DOHH2 (cell line): ENCODE results near the gene RGS8.

ENCODE experiments used
- H3F3A ChIP-seq: fragments of 200-600 bp; sonication (generic), shearing (Covaris generic); 2 replicates; pipeline ENCODE4 v1.6.0; 2016; ENCODE audit warnings: antibody characterized with exemption, mild to moderate bottlenecking; ENCODE audit not compliant: control insufficient read depth, insufficient read depth
- H3K27ac ChIP-seq: fragments of 200-600 bp; sonication (generic); 2 replicates; pipeline ENCODE4 v1.5.1; 2014; ENCODE audit warnings: low read depth, mild to moderate bottlenecking, low read length, moderate library complexity
- H3K27me3 ChIP-seq: fragments of 200-600 bp; sonication (generic); 2 replicates; pipeline ENCODE4 v1.6.1; 2014; ENCODE audit warnings: mild to moderate bottlenecking, low read length, mixed read lengths; ENCODE audit not compliant: control insufficient read depth
- H3K36me3 ChIP-seq: fragments of 200-600 bp; sonication (generic); 2 replicates; pipeline ENCODE4 v1.6.1; 2014; ENCODE audit warnings: mild to moderate bottlenecking, low read length, moderate library complexity, mixed read lengths; ENCODE audit not compliant: control insufficient read depth
- H3K4me1 ChIP-seq: fragments of 200-600 bp; sonication (generic); 2 replicates; pipeline ENCODE4 v1.6.1; 2014; ENCODE audit warnings: mild to moderate bottlenecking, low read length, mixed read lengths; ENCODE audit not compliant: control insufficient read depth
- H3K4me2 ChIP-seq: fragments of 200-600 bp; sonication (generic); 2 replicates; pipeline ENCODE4 v1.6.0; 2014; ENCODE audit warnings: mild to moderate bottlenecking, low read length, moderate library complexity
- H3K4me3 ChIP-seq: fragments of 200-600 bp; sonication (generic); 2 replicates; pipeline ENCODE4 v1.5.1; 2014; ENCODE audit warnings: mild to moderate bottlenecking, low read length, mixed read lengths
- H3K79me2 ChIP-seq: fragments of 200-600 bp; sonication (generic); 2 replicates; pipeline ENCODE4 v1.6.1; 2014; ENCODE audit warnings: mild to moderate bottlenecking, low read length, mixed read lengths; ENCODE audit not compliant: control insufficient read depth
- H3K9me2 ChIP-seq: fragments of 200-600 bp; sonication (generic); replicated peaks from 2 replicates; pipeline ENCODE4 v1.6.1; 2014; ENCODE audit warnings: mild to moderate bottlenecking, low read length, mixed read lengths; ENCODE audit not compliant: control insufficient read depth
- H3K9me3 ChIP-seq: fragments of 200-600 bp; sonication (generic); 2 replicates; pipeline ENCODE4 v1.6.1; 2014; ENCODE audit warnings: antibody characterized with exemption, low read length, mixed read lengths; ENCODE audit not compliant: control insufficient read depth, insufficient read depth
- H4K20me1 ChIP-seq: fragments of 200-600 bp; sonication (generic); 2 replicates; pipeline ENCODE4 v1.6.0; 2014; ENCODE audit warnings: low read depth, mild to moderate bottlenecking, antibody characterized with exemption, low read length, moderate library complexity; ENCODE audit not compliant: control insufficient read depth, insufficient read depth
- CTCF ChIP-seq: fragments of 200-600 bp; sonication (generic); IDR thresholded peaks from one replicate; pipeline ENCODE4 v1.5.1; 2014; ENCODE audit warnings: antibody characterized with exemption, mild to moderate bottlenecking, low read depth, low read length; ENCODE audit not compliant: poor library complexity, severe bottlenecking
- EZH2phosphoT487 ChIP-seq: fragments of 200-600 bp; sonication (generic); IDR thresholded peaks from 2 replicates; pipeline ENCODE4 v1.6.1; 2017; ENCODE audit warnings: borderline replicate concordance, mild to moderate bottlenecking, antibody characterized with exemption, low read length, moderate library complexity, mixed read lengths

Gene RGS8

DNA sequence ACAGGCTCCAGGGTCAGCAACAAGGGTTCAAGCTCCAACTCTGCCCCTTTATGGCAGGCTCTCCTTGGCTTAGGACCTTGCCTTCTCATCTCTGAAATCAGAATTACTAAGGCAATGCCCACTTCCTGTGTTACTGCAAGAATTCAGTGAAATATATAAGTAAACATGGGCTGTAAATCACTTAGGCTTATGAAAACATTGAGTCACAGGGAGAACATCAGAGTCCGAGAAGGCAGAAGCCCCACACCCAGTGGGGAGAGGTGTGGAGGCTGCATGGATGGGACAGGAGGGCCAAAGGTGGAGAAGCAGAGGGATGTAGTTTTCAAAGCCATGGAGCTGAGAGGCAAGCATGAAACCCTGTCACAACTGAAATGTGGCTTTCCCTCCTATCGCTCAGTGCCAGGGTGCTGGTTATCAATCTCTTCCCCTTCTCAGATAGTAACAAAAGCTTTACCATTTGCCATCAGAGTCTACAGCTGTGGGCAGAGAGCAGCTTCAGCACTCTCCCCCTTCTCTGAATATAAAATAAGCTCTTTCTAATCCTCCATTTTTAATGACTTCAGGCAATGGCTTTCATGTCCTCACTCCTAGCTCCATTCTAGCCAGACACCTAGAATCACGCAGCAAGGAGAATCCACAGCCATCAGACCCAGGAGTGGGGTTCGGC, 3.4 kb downstream of the RGS8 start:
- H3K4me3 ChIP-seq = no peak overlapping the region
- H3K9me2 ChIP-seq = no peaks in the 10 kb centered on the region
- no peaks in the 10 kb centered on the region for H3K27me3 ChIP-seq
- H3F3A ChIP-seq = peaks cover 21% of the 10 kb centered on the region
- no peak for TF ChIP-seq CTCF
- TF ChIP-seq EZH2phosphoT487 = no peak
- H3K27ac ChIP-seq = no peak overlapping the region
- no peaks in the 10 kb centered on the region for H3K9me3 ChIP-seq
- no peaks in the 10 kb centered on the region for H3K36me3 ChIP-seq
- H3K79me2 ChIP-seq = no peaks in the 10 kb centered on the region
- H4K20me1 ChIP-seq = no peaks in the 10 kb centered on the region
- peaks cover 69% of the 10 kb centered on the region for H3K4me1 ChIP-seq
- no peak overlapping the region for H3K4me2 ChIP-seq

- Histone ChIP-seq H3K4me1 (peaks cover 75% of the 10 kb centered on the region), H3K9me3 (no peaks in the 10 kb centered on the region), H3F3A (peaks cover 28% of the 10 kb centered on the region), H3K27ac (no peak overlapping the region), H3K27me3 (no peaks in the 10 kb centered on the region), H3K79me2 (no peaks in the 10 kb centered on the region), H3K4me2 (no peak overlapping the region), H3K9me2 (no peaks in the 10 kb centered on the region), H4K20me1 (no peaks in the 10 kb centered on the region), H3K36me3 (no peaks in the 10 kb centered on the region), H3K4me3 (no peak overlapping the region)
- TF ChIP-seq CTCF (no peak), EZH2phosphoT487 (no peak)
These were observed 4.0 kb downstream of the RGS8 start for GRCh38 chr1:182680408-182680807.

DNA sequence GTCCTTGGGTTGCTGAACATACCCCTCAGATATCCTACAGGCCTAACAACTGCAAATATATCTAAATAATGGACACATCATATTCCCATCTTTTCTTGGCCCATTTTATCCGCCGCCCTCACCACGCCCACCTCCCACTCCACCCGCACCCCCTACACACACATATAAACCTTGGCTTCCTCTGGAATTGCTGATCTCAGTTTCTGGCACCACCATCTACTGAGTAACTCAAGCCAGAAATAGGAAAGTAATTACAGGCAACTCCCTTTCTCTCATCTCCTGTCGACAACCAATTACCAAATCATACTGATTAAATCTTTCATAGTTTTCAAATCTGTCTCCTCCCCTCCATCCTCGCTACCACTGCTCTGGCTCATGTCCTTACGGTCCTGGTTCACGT, 4.7 kb downstream of the RGS8 start:
- H3K9me3 ChIP-seq = no peaks in the 10 kb centered on the region
- peaks cover 82% of the 10 kb centered on the region for H3K4me1 ChIP-seq
- no peaks in the 10 kb centered on the region for H4K20me1 ChIP-seq
- TF ChIP-seq EZH2phosphoT487 = no peak
- TF ChIP-seq CTCF = no peak
- H3F3A ChIP-seq = peaks cover 28% of the 10 kb centered on the region
- H3K4me3 ChIP-seq = no peak overlapping the region
- no peaks in the 10 kb centered on the region for H3K27me3 ChIP-seq
- no peaks in the 10 kb centered on the region for H3K9me2 ChIP-seq
- no peaks in the 10 kb centered on the region for H3K79me2 ChIP-seq
- H3K4me2 ChIP-seq = no peak overlapping the region
- H3K36me3 ChIP-seq = no peaks in the 10 kb centered on the region
- no peak overlapping the region for H3K27ac ChIP-seq
